ENCODE results near the gene TECTA.
A peak's percentile ranks its signal among the peaks of the same experiment; 100 is the strongest.
"Not testable (repeated sequence)": the region's sequence is repeated elsewhere in the genome, so short reads cannot be mapped to it uniquely, and the experiment has no call there.

Gene TECTA

DNA sequence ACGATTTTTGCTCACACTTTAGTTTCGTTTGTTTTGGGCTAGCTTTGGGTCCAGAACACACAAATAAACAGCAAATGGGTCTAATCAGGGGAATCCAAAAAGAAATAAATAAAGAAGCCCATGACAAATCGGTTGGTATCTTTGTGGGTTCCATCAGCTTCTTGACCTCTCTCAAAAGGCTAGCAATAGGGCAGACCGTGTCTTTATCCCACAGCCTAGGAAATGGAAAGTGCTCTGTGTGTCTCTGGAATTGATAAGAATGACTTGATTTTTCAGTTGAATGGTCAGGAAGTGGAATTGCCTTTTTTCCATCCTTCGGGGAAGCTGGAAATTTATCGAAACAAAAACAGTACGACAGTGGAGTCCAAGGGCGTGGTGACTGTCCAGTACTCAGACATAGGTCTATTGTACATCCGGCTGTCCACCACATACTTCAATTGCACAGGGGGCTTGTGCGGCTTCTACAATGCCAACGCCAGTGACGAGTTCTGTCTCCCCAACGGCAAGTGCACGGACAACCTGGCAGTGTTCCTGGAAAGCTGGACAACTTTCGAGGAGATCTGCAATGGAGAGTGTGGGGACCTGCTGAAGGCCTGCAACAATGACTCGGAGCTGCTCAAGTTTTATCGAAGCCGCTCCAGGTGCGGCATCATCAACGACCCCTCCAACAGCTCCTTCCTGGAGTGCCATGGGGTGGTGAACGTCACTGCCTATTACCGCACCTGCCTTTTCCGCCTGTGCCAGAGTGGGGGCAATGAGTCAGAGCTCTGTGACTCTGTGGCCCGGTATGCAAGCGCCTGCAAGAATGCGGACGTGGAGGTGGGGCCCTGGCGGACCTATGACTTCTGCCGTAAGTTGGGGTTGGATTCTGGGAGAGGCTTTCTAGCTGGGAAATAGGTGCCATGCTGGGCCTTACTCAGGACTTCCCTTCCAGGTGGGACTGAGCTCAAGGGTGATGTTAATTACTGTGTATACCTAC, 28.6 kb downstream of the TECTA start:
- no peak for DNase-seq

DNA sequence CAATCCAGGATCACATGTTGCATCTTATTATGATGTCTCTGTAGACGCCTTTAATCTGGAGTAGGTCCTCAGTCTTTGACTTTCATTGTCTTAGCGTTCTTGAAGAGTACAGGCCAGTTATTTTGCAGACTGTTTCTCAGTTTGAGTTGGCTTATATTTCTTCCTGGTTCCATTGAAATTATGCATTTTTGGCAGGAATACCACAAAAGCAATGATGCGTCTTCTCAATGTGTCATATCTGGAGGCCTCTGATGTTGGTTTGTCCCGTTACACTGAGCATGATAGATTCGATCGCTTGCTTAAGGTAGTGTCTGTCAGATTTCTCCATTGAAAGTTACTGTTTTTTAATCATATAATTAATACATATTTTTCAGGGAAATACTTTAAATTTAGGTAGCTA, 30.6 kb downstream of the TECTA start:
- no peak for DNase-seq

DNA sequence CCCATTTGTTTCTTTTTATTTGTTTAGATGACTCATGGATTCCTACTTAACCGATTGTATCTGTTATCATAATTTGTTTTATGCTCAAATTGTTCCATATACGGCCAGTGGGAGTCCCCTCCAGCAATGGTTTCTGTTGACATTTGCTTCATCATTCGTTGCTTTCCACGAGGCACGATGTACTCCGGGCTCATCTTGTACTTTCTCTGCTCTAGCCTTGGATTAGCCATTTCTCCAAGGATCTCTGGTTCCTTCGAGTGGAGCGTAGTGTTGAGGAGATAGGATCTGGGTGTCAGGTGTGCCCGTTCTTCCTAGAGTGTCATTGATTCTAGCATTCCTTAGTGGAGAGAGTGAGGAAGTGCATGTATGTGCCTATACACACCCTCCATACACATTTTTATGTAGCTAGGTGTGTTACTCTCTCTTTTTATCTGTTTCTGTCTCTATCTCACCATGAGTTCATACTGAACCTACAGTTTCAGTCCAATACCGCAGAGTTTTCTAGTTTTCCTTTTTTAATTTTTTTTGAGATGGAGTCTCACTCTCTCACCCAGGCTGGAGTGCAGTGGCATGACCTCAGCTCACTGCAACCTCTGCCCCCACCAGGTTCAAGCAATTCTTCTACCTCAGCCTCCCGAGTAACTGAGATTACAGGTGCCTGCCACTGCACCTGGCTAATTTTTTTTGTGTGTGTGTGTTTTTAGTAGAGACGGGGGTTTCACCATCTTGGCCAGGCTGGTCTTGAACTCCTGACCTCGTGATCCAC, 31.4 kb downstream of the TECTA start:
- DNase-seq, result no peak

DNA sequence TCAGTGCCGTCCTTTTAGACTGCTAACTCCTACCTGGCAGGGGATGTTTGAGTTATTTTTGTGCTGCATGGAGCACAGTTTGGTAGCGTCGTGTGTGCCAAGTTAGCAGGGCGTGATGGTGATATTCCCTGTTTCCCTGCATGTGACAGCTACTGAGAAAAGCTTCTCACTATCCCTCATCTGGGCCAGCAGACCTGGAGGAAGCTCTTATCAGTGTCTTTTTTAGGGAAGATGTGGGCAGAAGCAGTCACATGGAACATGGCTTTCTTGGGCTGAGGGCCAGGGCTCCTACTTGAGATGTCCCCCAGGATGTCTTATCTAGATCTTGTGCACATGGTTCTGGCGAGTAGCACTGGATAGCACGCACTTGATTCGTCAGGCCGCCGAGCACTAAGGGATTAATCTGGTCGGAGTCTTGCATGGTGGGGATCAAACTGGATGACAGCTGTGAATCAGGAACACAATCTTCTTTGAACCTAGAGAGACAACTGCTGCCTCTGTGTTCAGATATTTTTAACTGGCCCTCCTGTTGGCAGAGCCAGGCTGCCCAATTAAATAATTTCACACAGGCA, 33.8 kb downstream of the TECTA start:
- no peak for DNase-seq

DNA sequence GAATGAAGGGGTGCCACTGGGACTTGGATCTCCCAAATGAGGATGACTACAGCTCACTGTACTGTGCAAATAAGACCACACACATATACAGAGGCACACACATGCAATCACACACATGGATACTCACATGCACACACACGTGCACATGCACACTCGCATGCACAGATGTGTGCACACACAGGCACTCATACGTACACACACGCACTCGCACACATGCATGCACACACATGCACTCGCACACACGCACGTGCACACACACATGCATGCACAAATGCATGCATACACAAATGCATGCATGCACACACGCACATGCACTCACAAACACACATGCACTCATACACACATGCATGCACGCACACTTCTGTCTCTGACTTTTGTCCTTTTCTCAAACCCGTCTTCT, 36.0 kb downstream of the TECTA start:
- DNase-seq, result no peak

DNA sequence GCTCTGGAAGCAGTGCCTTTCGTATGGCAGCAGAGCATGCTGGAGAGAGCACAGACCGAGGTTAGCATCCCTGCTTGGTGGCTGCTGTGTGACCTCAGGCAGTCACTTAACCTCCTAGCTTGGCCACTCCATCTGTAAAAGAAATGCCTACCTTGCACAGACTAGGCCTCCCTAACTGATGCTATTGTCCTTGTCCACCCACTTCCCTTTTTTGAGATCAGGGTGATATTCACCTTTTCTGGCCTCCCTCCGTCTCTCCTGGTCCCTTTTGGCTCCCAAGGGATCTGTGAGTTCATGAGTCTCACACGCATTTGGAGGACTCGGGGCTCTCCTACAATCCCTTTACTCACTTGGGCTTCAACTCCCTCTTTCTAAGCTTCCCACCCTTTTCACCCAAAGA, 37.2 kb downstream of the TECTA start:
- no peak for DNase-seq

DNA sequence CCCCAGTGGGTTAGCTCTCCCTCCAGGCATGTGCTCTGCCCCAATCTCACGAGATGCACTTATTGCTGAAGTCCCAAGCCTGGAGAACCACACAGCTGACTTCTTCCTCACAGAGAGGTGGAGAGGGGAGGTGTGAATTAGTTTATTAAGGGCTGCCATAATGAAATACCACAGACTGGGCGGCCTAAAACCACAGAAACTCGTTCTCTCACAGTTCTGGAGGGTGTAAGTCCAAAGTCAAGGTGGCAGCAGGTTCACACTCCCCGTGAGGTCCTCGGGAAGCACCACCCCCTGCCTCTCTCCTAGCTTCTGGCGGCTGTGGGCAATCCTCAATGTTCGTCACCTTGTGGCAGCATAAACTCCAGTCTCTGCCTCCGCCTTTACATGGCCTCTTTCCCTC, 39.3 kb downstream of the TECTA start:
- no peak for DNase-seq

DNA sequence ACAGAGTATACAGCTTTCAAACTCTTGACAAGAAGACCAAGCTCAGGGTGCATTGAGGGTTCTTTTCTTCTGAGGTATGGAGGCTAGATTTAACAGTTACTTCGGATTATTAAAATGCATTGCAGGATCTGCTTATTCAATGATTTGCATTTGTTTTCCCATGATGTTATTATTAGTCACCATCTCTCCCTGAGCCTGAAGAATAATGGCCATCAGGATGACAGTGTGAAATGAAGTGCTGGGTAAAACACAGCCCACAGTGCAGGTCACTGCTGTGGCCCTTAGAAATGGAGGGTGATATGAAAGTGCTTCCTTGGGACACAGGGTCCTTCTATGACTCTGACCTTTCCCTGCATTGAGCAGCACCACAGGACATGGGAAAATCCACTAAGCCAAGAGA, 40.0 kb downstream of the TECTA start:
- DNase-seq, result peak; percentile 4

DNA sequence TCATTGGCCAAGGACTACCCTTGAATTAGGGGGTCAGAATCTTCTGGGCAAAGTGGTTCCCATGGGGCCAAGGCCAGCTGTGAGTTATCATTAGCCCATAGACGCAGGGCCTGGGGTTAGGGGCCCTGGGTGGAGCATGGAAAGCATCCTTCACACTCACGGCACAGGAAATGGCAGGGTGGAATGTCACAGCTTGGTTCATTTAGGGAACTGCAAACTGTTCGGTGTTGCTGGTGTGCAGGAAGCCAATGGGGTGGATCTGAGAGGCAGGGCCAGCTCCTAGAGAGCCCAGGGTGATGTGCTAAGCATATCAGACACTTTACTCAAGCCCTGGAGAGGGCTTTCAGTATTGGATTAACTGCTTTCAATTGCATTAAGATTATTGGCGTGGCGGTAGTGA, 42.9 kb downstream of the TECTA start:
- no peak for DNase-seq

DNA sequence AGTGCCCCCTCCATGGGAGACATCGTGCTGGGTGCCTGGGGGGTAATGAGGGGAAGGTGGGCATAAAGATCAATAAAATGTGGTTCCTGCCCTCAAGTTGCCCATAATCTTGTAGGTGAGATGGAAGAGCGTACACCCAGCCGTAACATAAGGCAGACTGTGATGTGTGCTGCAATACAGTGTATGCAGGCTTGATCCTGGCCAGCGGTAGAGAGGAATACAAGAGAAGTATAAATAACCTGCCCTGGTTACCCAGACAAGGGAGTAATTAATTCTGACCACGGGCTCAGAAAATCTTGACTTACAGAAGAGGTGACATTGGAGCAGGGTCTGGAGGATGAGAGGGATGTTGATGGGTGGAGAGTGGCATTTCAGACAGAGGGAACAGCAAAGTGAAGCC, 43.7 kb downstream of the TECTA start:
- no peak for DNase-seq

DNA sequence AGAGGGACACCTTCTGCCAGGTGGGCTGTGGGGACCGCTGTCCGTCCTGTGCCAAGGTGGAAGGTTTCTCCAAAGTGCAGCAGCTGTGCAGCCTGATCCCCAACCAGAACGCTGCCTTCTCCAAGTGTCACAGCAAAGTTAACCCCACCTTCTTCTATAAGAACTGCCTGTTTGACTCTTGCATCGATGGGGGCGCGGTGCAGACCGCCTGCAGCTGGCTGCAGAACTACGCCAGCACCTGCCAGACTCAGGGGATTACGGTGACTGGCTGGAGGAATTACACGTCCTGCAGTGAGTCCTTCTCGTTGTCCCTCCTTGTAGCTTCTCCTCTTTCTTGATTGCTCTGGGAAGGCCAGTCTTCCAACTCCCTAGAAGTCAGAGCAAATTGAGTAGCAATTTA, 44.8 kb downstream of the TECTA start:
- DNase-seq, result no peak

DNA sequence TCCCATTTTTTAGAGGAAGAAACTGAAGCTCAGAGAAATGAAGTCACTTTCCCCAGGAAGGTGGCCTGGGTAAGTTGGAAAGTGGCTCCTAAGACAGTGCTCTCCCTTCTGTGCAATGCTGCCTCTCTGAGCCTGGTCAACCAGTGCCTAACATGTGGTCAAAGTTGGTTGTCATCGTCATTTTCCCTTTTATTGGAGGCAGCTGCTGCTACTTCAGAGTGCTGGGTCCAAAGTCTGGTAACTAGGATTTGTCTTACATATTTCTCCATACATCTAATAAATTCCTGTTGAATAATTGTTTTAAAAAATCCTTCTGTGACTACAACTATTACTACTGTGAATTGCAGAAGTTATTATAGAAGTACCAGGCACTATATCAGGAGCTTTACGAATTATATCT, 48.1 kb downstream of the TECTA start:
- DNase-seq, result no peak

DNA sequence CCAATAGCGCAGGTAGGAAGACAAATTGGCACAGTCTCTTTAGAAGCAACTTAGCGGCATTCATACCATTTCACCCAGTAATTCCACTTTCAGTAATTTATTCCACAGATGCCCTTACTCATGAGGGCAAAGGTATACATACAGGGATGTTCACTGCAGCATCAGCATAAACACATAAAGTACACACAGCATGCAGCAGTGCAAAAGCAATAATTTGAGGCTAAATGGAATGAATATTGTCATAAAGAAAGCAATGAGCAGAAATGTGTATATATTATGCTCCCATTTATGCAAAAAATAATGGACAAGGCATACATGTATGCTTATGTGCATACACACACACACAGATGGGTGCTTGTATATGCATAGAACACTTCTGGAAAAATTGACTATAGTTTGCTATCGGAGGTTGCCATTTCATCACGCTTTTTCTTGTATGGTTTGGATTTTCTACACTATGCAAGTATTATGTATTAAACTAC, 50.2 kb downstream of the TECTA start:
- DNase-seq, result no peak

DNA sequence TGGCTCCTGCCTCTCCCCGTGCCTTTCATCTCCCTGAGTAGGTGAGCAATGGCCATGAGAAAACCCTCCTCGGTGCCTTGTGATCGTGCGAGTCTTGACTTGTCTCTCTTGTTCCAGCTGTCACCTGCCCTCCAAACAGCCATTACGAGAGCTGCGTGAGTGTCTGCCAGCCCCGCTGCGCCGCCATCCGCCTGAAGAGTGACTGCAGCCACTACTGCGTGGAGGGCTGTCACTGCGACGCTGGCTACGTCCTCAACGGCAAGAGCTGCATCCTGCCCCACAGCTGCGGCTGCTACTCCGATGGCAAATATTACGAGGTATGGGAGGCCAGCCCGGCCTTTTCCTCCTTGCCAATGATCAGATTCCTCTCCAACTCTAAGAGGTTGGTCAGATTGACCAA, 51.7 kb downstream of the TECTA start:
- DNase-seq, result no peak

DNA sequence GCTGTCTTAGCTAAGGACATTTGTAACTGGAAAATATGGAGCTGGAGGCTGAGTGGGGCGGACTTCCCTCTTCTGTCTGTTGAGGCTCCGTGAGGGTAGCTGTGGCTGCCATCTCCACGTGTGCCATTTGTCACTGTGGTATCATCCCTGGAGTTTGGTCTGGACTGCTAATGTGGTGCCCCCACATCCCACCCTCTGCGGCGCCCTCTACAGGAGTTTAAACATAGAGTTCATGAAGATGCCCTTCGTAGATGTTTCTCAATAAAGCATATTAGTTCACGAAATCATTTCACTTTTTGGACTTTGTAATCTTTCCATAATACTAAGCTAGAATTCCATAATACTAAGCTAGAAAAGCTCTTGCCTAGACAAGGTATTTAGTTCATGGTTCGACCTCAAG, 52.4 kb downstream of the TECTA start:
- no peak for DNase-seq

DNA sequence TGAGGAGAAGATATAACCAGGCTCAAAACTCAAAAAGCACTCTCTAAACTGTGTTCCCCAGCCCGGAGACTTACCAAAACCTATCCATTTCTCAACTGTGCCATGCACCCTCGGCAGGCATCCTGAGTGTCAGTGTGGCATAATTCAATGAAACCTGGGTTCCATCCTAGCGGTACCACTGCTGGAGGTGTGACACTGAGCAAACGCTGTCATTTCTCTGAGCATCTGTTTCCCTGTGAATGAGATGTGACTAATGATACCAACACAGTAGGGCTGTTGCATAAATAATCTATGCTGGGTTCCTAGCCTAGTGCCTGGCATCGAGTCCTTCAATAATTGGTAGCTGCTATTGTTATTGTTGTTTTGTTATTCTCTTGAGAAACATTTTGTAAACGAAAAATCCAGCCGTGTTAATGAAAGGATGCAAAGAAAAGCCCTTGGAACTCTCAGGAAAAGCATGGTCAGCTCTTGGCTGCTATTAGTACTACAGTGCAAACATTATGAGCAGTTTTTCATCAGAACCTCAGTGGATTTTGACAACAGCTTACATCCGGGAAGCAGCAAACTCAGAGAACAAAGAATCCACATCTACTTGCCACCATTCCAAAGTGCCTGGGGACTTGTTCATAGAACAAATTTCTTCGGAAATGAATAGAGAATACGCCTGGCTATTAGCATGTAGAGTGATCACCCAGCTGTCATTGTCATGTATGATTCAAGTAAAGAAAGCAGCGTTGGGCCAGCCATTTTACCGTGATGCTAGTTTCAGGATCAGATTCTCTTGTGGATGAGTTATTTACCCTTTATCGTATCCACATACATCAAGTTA, 53.7 kb downstream of the TECTA start:
- DNase-seq, result no peak

DNA sequence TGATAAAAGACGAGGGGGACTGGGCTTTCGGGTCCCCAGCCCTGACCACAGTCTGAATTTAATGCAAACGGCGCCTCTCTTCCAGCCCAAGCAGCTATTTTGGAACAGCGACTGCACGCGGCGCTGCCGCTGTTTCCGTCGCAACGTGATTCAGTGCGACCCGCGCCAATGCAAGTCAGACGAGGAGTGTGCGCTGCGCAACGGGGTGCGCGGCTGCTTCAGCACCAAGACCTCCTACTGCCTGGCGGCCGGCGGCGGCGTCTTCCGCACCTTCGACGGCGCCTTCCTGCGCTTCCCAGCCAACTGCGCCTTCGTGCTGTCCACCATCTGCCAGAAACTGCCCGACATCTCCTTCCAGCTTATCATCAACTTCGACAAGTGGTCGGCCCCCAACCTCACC, 56.7 kb downstream of the TECTA start:
- DNase-seq, result no peak

DNA sequence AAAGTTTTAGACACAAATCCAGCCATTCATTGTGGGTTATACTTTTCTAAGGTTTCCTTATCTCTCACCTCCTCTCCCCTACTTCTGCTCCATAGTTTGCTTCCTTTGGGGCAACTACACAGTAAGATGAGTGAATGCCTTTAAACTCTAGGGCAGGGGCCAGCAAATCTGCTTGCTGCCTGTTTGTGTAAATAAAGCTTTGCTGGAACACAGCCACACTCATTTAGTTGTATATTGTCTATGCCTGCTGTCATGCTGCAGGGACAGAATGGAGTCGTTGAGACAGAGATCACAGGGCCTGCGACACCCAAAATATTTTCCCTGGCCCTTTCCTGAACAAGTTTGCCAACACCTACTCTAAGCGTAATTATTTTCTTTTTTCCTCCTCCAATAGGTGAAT, 58.7 kb downstream of the TECTA start:
- no peak for DNase-seq

DNA sequence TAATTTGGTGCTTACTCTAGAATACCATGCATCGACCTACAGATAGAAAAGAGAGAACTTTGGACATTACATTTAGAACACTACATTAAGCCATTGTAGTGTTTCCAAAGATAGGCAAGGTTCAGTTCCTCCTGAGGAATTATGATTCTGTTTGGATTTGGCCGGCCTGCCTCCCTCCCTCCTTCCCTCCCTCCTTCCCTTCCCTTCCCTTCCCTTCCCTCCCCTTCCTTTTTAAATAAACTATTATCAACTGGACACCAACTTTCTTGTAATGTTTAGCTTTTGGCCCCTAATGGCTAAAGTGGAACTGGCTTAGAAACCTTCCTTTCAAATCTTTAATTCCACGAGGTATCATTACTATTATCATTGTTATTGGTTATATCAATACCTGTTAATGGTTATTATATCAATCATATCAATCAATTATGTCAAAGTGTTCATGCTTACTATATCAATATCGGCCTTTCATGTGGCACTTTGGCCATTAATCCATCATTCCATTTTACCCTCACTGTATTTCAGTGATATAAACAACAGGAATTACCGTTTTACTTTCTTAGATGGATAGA, 60.4 kb downstream of the TECTA start:
- DNase-seq, result no peak

DNA sequence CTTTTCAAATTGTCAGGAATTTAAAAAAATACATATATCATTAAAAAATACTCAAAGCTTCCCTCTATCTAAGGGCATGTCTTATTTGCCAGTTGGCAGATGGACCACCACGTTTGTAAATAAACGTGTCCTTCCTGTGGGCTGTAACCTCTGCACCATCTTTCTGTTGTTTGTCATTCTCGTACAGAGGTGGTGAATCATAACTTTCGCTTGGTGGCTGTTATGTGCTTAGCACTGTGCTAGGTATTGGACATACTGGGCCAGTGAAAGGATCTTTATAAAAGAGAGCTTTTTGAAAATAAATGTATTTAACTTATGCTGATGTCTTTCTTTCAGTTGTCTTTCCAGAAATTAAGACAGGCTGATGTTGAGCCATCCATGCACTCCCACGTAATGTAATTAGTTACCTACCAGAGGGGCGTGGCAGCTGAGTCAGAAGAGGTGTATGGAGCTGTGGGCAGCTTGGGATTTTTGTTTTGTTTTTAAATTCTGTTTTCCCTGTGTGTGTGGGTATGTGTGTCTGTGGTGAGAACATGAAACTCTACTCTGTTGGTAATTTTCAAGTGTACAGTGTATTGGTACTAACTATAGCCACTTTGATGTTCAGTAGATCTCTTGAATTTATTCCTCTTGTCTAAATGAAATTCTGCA, 62.7 kb downstream of the TECTA start:
- DNase-seq, result no peak

DNA sequence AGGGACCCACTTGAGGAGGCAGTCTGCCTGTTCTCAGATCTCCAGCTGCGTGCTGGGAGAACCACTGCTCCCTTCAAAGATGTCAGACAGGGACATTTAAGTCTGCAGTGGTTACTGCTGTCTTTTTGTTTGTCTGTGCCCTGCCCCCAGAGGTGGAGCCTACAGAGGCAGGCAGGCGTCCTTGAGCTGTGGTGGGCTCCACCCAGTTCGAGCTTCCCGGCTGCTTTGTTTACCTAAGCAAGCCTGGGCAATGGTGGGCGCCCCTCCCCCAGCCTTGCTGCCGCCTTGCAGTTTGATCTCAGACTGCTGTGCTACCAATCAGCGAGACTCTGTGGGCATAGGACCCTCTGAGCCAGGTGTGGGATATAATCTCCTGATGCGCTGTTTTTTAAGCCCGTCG, 76.6 kb downstream of the TECTA start:
- DNase-seq, result not testable (repeated sequence)

DNA sequence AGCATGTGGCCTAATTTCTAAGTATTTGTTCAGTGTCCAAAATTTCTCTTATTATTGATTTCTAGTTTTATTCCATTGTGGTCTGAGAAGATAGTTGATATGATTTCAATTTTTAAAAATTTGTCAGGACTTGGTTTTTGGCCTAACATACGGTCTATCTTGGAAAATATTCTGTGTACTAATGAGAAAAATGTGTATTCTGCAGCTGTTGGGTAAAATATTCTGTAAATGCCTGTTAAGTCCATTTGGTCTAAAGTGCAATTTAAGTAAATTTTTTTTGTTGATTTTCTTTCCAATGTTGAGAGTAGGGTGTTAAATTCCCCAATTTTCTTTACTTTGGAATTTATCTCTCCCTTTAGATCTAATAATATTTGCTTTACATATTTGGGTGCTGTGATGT, 78.3 kb downstream of the TECTA start:
- no peak for DNase-seq
